Daoy (cell line): ENCODE results near the gene PCSK2. TPM values are rescaled to one million over a fixed set of nuclear protein-coding genes. Genes with fewer than 3 reads are reported as not detected.

Experiments used
- DNase-seq: peaks from one replicate; pipeline ENCODE4 v3.0.0-alpha.2; 2015; ENCODE audit warnings: low read depth
- total RNA-seq: library from RNA; depleted of rRNA; stranded (reverse); fragments of >200 nt; shearing (Covaris generic); gene quantifications from 2 replicates; pipeline ENCODE4 v1.2.3, GENCODE V29; 2014

The PCSK2 gene
- total RNA-seq, 1 experiment from 2014 or later, result not detected

DNA sequence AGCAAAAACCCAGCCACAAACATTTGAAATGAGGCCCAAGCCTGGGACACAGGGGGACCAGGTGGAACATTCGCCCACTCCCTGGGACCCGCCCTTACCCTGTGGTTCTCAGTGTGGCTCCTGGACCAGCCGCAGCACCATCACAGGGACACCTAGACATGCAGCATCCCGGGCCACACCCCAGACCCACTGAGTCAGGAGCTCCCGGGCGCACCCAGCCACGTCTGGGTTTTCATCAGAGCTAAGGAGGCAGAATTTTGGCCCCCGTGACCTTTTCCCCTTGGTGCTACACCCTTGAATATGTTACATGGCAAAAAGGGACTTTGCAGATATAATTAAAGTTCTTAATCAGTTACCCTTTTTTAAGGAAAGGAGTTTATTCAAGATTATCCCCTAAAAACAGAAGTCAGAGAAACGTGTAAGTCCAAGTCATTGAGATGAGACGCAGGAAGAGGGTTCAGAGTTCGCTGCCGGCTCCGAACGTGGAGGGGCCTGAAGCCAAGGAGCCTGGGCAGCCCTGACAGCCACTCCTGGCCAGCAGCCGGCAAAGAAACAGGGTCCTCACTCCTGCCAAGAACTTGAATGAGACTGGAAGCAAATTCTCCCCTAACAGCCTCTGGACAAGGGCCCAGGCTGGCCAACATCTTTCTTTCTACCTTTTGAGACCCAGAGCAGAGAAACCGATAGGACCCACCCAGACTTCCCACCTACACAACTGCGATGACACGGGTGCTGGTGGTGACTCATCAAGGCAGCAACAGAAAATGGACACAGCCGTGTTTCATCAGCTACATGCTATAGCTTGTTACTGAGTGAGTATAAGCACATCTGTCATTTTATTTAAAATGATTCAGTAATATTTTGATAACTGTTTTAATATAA, 279.0 kb downstream of the PCSK2 start:
- peak; percentile 65 for DNase-seq

DNA sequence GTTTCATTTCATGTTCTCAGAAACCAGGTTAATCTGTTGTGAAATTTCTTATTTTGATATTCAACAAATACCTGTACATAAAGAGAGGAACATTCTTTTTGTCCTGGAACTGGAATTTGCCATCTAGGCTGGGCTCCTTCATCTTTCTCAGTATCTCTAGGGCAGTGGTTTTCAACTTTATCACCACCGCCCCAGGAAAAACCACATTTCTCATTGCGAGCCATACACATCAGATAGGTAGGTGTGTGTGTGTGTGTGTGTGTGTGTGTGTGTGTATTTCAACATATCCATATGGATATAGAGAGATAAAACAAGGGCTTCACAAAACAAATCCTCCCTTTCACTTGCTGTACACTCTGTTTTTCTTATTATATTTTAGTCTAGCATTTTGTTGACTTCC, 280.2 kb downstream of the PCSK2 start:
- no peak for DNase-seq

DNA sequence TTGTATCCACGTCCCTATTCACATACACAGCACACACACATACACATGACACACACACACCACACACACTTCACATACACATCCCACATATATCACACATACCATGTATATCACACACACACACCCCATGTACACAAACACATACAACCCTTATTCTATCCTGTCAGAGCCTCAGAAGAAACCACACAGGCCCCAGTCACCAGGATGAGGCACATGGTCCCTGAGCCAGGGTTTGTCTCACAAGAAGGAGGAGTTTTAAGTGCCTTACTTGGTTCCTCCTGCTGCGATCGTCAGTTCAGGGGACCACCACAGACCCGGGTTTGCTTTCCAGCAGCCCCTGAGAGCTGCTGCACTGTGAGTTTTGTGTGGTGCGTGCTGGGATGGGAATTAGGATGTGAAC, 280.7 kb downstream of the PCSK2 start:
- DNase-seq, result no peak

DNA sequence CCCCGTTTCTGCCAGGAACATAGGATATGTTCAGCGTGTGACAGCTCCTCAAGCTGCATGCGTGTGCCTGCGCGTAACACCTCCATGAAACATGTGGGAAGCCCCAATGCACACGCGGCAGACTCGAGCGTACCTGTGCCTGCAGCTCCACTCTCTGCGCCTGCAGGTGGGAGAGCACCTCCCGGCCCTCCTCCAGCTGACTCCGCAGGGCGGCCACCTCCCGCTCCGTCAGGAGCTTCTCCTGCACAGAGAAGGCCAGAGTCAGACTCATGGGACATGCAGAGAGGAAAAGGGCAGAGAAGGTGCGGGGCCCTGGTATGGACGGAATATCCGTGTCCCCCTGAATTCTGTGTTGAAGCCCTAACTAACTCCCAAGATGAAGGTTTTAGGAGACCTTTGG, 281.9 kb downstream of the PCSK2 start:
- no peak for DNase-seq

DNA sequence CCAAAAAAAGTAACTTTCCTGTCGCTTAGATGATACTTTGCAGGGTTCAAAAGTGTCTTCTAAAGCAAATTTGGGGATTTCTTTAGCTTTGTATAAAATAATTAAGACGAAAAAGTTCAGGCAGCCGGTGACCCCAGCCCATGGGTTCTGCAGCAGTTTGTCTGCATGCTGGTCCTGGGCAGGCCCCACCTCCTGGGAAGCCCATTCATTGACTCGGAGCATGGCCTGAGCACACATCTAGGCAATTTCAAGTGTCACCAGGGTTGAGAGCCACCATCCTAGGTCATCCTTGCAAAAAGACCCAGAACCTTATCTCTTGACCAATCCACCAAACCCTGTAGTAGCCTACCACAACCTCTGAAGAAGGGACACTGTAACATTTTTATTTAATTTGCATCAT, 283.7 kb downstream of the PCSK2 start:
- no peak for DNase-seq

DNA sequence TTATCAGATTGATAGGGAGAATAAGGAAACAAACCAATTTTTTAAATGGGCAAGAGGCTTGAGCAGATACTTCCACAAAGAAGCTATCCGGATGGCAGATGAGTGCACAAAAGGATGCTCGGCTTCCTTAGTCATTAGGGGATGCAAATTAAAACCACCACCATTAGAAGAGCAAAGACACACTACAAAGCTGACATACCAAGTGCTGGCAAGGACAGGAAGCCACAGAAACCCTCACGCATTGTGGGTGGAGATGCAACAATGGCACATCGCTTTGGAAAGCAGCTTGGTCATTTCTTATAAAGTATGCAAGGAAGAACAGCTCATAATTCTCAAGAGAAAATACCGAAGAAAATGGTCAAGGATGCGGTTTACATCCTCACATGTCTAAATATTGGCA, 284.6 kb downstream of the PCSK2 start:
- no peak for DNase-seq

DNA sequence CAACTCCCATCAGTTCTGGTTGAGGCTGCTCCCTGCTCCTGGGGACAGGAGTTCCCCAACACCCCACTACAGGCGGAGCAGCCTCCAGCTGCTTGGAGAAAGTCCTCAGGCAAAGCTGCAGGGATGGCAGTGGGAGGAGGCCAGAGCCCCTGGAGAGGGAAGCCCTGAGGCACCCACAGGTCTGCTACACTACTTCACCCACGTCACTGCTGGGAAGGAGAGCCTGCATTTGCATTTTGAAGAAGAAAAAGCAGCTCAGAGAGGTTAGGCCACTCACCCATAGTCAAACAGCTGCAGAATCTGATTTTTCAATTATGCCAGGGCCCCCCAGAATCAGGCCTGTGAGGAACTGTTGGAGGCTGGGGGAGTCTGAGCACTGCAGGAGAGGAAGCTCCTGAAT, 287.1 kb downstream of the PCSK2 start:
- DNase-seq, result no peak

DNA sequence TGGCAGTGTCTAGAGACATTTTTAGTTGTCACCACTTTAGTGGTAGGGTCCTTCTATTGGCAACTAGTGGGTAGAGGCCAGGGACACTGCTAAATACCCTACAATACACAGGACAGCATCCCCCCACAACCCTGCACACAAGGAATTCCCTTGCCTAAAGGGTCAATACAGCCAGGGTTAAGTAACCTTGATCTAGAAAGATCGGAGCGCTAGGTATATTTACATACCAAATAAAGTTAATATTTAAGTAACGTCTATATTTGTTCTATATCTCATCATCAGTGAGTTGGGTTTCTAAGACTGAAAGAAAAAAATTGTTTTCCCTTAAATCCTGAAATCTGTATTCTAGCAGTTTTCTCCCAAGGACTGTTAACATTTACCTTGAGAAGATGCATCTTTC, 288.2 kb downstream of the PCSK2 start:
- DNase-seq, result no peak

DNA sequence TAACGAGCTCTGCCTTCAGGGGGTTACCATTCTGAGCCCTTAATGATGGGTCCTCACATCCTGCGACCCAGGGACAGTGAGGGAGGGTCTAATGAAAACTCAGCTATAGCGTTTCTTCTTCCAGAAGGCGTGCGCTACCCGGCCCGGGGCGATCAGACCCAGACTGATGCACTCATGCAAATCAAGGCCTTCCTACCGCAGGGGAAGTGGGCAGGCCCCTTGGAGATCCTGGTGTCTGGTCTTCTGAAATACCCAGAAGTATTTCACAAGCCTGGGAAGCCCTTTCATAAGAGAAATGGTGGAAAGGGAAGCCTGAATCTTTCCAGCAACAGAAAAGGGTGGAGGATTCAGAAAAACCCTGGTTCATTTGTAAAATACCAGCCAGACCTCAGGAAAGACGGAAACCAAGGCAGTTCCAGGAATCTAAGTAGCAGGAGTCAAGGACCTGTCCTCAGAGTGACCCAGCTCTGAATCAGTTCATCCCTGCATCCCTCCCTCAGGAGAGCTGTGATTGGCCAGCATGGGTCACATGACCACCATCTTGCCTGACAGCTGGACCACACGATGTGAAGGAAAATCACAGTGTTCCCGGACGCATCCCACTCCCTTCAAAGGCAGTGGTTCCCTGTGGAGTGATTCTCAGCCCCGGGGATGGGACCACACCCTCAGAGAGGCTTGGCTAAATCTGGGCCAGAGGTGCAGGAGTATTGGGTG, 291.7 kb downstream of the PCSK2 start:
- peak; percentile 42 for DNase-seq

DNA sequence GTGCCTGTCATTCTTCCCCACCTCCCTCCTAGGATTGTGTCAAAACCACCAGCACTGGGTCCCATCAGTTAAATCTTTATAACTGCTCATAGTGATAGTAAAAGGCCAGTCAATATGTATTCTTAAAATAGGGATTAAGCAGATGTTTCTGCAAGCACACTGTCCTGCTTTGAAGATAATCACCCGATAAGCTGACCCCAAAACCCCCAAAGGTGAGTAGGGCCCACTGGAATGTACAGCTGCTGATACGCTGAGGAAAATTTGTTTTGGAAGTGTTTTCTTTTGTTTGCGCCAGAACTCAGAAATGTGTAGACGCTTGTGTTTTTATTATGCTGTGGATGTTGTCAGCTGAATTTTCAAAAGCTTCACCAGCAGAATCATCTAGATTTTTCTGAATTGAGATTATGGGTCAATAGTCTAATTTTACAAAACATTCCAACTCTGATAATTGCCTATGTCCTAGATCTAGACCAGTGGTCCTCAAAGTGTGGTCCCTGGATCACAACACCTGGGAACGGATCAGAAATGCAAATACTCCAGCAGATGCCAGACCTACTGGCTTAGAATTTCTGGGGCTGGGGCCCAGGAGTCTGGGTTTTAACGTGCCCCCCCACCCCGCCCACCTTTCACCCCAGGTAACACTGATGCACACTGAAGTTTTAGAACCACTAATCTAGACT, 292.9 kb downstream of the PCSK2 start:
- DNase-seq, result no peak

DNA sequence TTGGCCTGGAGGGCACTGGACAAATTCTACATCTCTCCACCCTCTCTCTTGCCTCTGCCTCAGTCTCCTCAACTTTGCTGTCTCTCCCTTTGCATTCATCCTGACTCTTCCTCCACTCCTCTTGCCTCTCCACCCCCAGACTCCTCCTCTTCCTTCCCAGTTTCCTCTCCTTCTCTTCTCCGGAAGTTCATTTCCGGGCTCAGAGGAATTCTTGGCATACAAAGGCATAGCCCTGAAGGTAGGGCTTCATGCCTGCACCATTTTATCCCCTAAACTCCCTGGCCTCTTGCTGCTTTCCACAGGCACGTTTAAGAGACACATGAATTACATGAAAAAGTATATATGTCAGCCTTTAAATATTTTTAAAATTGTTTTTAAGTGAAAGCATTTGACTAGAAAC, 293.7 kb downstream of the PCSK2 start:
- DNase-seq, result no peak

DNA sequence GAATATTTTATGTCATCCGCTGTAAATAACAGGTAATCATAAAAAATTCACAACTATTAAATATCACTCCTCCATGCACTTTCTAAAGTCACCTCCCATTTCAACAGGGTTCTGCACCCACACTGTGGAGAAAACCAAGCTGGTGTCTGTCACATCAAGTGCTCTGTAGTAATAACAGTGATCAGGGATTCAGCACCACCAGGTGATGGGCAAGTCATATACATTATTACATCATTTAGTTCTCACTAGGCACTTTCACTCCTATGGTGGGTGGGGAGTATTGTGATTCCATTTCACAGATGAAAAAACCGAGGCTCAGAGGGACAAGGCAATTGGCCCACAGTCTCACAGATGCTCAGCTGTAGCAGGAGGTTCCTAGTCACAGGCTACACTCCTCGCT, 295.7 kb downstream of the PCSK2 start:
- DNase-seq, result no peak

DNA sequence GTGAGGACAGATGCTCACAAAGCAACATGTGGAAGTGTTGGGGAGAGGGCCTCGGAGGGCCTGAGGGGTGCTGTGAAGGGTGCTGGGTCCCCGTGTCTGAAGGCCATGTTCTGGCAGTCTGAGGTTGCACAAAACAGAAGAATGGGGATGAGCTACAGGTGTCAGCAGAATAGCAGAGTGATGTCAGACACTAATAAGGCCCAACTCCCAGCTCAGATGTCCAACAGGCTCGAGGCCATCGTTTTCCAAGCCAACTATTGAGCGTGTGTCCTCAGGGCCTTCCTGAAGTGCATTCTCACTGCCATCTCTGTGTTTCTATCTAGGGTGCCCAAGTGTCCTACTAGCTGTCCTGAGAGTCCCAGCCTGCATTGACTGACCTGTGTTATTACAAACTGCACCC, 296.5 kb downstream of the PCSK2 start:
- DNase-seq, result no peak

DNA sequence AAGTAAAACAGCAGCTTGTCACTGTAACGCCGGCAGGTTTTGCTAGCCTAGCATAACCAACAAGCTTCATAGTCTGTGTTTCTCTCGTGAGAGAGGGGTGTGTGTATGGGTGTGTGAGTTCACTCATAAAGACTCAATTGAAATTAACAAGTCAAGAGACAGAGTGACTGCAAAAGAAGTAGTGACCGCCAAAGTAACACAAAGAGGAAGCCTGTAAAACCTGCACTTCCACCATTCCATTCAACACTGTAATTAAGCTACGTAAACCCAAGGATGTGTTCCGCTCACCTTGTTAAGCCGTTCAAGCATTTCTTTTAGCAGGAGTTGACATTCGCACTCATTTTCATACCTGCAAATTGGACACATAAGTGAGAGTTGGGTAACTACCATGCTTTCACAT, 297.7 kb downstream of the PCSK2 start:
- no peak for DNase-seq

DNA sequence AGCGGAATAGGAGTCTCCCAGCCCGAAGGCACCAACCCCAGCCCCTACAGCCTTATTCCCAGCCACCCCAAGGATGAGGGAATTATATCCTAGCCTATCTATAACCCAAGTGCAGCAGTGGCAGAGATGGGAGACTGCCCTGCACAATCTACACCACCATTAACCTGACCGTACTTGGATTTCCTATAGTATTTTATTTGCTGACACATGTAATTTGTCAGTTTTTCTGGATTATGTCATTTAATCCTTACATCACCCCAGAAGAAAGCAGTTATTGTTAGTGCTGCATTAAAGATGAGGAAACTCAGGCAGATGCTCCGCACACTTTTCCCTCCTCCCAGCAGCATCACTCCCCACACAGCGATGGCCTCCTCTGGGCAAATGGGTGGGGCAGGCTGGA, 298.3 kb downstream of the PCSK2 start:
- DNase-seq, result no peak

DNA sequence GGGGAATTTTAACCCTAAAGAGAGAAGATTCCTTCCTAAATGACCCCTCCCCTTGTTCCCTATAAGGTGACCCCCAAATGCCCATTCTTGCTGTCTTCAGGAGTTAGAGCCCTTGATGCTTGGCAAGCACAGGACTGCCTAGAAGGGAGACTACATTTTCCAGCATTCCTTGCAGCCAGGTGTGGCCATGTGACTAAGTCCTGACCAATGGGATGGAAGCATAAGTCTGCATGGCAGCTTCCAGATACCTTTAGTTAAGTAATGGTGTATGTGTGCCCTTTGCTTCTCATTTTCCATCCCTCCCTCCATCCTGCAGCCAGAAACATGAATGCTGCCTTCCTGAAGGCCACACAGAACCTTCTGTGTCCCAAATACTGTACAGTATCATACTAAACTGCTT, 298.8 kb downstream of the PCSK2 start:
- peak; percentile 51 for DNase-seq

DNA sequence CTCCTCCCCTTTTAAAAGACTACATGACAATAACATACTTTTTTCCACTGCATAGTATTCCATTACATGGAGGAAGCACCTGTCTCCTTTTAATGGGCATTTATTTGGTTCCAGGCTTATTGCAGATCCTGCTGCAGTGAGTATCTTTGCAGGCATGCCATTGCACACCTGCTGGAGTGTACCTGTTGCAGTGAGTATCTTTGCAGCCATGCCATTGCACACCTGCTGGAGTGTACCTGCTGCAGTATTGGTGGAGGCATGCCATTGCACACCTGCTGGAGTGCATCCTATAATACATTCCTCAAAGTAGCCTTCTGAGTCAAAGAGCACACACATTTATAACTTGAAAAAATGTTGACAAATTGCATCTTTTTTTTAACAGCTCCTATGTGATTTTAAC, 302.7 kb downstream of the PCSK2 start:
- no peak for DNase-seq

DNA sequence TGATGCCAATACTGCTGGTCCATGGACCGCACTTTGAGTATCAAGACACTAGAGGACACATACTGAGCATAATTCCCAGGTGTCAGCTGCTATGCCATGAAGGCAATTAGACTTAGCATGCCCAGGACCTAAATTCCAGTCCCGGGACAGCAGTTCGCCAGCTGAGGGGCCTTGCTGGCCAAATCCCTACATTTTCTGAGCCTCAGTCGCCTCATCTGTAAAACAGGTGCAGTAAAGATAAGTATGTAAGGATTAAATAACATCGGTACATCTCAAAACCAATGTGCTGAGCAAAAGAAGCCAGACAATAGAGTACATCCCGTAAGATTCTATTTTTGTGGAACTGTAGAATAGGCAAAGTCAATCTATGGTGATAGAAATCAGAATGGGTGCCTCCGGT, 303.3 kb downstream of the PCSK2 start:
- no peak for DNase-seq

DNA sequence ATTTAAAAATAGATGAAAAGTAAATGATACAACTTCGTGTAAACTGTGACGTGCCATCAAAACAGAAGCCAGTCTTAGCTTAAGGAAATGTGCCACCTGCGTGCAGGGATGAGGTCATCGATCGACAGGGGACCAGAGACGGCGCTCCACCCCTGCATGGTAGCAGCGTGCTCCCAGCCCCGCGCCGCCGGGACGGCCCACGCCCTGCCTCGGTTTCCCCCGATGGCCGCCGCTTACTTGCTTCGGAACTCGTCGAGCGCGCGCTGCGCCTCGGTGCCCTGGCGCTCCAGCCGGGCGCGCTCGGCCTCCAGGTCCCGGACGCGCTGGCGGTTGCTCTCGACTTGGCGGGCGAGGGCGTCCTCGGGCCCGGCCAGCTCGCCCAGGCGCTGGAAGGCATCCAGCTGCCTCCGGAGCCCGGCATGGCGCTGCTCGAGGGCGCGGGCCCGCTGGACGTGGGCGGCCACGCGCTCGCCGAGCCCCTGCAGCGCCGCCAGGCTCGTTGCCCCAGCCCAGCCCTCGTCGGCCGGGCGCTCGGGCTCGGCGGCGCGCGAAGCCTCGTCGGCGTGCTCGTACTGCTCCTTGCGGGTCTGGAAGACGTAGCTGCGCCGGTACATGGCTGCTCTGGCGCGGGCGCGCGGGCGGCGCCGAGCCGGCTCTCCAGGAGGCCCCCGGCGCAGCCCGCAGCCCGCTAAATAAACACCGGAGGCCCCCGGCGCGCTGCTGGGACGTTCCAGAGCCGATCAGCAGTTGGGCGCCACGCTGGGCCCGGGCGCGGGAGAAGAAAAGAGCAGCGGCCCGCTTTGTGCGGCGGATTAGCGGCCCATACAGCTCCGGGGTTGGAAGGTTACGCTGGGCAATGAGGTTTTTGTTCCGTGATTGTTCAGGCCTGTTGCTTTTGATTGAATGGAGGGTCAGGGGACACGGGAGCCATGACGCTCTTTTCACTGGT, 304.1 kb downstream of the PCSK2 start, which contains the start of gene BFSP1:
TSS of gene BFSP1 (minus strand) at position 664 of the 949 bp plus-strand sequence. CDS start at position 614, 50 bp downstream.
- peak; percentile 69 for DNase-seq

DNA sequence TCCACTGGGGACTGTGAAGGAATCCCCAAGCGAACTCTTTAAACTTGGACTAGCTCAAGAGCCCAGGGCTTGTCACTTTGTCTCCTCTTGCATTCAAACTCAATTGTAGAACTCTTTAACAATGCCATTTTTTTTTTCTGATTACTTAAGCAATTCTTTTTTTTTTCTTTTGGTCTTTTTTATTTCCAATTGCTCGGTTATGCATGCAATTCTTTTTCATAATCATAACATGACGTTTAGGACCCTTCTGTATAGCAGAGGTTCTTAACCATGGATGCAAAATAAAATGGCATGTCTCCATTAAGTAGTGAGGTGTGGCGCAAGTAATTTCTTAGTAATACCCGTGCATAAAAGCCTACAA, 304.8 kb downstream of the PCSK2 start:
- no peak for DNase-seq

DNA sequence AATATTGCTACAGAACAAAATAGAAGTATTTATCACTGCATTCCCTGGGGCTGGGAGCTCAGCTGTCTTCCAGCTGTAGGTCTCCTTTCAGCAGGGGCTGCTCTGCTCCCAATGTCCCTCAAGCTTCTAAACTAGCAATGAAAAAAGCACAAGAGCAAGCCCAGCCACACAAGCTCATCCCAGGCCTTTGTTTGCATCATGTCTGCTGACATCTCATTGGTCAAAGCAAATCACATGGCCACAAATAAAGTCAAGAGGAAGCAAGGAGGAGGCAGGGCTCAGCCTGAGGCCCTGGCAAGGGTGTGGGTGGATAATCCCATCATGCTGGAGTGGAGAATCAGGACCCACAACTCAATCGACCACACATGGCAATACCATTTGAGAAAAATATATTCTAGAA, 306.6 kb downstream of the PCSK2 start:
- DNase-seq, result peak; percentile 69

DNA sequence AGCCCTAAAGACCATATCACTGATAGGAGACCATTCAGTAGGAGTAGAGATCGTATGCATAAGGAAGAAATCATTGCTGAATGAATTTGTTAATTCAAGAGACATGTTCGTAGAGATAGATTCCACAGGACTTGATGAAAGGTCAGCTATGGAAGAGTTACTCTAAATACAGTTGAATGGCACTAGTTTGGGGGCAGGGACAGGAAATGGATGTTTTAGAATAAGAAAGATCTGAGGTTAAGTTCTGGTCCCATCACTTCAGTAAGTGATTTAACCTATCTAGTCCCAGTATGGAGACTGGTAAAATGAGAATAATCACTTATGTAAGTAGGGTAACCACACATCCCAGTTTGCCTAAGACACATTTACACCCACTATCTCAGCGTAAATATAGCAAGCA, 307.2 kb downstream of the PCSK2 start:
- no peak for DNase-seq
